Measurements from ENCODE around the gene VAPA.

- no peak for TF ChIP-seq CTCF (IDR thresholded peaks at IDR 0.05)
- no peak for TF ChIP-seq POLR2A (IDR thresholded peaks at IDR 0.05)
Measured at GRCh38 chr18:9913151-9913525, 678 bp upstream of the VAPA start.
